ENCODE data around the gene IRF2.
"Not testable (repeated sequence)": the region's sequence is repeated elsewhere in the genome, so short reads cannot be mapped to it uniquely, and the experiment has no call there.

Gene IRF2

GRCh38 chr4:184361443-184361842 lies 112.9 kb downstream of the IRF2 start:
- DNase-seq: no peak

DNA sequence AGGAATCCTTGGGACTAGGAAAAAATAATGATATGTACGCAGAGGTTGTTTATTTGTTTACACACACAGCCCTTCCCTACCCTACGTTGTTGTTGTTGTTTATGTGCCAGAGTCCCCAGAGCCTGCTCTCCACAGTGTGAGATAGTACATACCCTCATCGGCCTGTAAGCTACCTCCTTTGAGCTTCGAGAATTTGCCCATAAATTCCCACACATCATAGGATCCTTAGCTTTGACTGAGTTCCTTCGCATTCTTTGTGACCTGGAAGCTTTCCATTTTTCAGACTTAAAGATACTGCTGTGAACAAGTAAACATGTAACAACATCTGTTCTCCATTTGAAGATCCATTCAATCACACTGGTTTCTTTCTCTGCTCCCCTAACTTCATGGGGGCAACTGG lies 114.5 kb downstream of the IRF2 start:
- no peak for DNase-seq

DNA sequence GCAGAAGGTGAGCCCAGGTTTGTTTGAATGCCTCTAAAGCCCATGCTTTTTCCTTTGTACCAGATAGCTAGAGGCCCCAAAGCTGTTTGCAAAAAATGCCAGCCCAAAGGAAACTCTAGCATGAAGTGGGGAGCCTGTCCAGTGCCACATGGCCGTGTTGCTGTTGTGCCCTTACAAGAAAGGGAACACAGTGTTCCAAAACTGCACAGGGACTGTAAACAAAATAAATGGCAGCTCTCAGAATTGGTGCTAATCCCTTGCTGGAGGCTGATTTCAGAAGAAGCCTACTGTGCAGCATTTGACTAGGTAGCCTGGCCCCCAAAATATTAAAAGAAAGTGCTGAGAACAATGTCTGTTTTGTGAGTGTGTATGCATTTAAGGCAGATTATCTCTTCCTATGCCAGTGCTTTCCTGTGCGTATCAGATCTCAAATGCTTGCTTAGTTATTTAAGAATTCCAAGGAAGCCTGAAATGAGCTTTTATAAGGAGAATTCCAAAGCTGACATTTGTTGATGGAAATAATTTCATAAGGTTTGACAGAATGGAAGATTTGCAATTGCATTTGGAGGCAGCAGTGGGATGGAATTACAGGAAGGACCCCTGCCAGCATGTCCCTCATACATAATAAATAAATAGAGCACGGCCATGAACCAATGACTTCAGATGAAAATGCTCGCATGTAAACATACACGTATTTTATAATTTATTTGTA lies 115.7 kb downstream of the IRF2 start:
- no peak for DNase-seq

DNA sequence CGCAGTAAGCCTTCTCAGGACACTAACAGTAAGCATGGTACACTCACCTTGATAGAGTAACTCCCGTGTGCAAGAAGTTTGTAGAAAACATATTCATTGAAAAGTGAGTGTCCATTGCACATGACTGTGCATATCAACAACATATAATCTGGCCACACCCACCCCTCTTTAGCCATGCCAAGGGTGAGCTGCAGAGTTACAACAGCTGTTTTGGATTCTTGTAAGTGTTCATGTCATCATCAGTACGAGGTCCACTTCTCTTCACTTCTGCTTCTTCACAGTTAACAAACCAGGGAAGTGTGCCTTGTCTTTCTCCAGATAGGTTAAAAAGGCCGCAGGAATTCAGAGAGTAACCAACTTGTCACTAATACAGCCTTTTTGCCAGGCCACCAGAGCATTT lies 116.6 kb downstream of the IRF2 start:
- DNase-seq: no peak

DNA sequence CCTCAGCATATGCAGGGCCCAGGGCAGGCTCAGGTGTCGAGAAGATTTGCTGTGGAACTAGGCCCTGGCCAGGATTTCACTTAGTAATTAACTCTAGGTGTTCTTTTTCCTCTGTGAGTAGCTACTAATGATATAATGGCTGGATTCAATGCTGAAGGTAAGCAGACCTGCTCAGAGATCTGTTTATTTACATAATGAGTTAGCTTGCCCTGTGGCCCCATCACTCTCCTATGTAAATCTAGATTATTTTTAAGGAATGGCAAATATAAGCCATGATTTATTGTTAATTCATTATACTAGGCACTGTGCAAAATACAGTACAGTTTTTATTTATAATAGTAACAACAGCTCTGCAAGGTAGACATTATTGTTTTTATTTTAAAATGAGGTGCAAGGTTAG lies 117.2 kb downstream of the IRF2 start:
- DNase-seq: no peak

DNA sequence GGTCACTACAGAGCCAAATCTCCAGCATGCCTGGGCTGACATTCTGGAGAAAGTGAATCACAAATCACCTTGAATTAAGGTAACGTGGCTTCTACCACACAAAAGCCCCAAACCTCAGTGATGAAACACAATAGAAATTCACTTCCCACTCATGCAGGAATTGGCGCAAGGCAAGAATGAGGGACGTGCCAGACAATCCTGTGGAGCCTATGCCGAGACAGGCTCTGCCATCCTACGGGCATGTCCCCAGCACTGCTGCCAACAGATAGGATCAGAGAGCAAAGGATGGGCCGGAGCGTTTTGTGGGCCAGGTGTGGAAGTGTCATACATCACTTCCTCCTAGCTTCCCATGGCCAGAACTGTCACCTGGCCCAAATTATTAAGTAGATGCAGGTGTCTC lies 118.0 kb downstream of the IRF2 start:
- no peak for DNase-seq

GRCh38 chr4:184355857-184356256 lies 118.5 kb downstream of the IRF2 start:
- DNase-seq: no peak

- DNase-seq: peak; percentile 93
Measured at GRCh38 chr4:184355111-184355604, 119.2 kb downstream of the IRF2 start.

- DNase-seq: no peak
Measured at GRCh38 chr4:184352891-184353290, 121.5 kb downstream of the IRF2 start.

DNA sequence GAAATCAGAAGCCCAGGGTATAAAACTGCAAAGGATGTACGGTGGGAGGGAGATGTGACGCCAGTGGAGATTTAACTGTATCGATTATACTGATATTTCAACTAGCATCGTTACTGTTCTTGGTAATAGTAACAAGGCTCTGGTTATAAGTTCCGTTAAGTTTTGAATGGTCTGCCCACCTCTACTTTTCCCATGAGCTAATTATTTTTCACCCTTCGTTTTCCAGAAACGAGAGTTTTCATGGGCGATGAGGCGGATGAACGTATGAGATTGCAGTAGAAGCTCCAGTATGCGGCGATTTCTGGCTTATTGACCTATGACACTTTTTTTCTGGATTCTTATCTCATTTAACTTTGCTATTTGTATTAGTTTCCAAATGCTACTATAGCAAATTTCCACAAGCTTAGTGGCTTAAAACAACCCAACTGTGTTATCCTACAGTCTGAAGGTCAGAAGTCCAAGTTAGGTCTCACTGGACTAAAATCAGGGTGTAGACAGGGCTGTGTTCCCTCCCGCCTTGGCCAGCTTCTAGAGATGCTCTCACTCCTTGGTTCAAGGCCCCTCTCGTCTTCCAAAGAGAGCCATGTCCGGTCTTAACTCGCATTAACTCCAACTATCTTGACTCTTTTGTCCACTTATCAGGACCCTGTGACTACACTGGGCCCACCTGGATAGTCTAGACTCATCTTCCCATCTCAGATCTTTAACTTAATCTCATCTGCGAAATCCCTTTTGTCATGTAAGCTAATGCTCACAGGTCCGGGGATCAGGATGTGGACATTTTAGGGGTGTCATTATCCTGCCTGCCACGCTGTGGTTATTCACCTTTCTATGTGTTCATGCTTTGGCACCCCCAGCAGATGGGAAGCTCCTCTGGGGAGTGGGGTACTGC lies 122.5 kb downstream of the IRF2 start:
- no peak for DNase-seq

- DNase-seq: no peak
Measured at GRCh38 chr4:184350964-184351363, 123.4 kb downstream of the IRF2 start.

DNA sequence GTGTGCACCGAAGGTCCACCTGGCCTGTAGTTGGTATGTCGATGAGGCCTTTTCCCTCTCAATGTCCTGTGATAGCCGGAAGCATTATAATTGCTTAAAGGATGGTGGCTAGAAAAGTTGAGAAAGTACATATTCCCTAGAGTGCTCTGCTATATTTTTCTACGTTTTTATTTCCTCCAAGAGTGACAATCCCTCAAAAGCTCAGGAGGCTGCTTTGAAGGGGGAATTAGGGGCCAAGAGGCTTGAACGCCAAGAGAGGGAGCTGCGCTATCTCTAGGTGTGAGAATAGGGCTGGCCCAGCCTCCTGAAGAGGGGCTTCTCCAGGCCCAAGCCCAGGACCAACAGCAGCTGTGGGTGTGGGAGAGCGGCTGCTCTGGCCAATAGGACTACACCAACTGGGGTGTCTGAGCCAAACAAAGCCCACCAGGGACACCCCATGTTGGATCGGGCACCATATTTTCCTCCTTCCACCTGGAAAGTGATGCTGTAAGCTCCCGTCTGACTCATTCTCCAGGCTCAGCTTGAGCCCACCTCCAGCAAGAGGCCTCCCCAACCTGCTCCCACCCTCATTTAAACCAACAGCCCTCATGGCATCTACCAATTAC lies 124.0 kb downstream of the IRF2 start:
- no peak for DNase-seq

DNA sequence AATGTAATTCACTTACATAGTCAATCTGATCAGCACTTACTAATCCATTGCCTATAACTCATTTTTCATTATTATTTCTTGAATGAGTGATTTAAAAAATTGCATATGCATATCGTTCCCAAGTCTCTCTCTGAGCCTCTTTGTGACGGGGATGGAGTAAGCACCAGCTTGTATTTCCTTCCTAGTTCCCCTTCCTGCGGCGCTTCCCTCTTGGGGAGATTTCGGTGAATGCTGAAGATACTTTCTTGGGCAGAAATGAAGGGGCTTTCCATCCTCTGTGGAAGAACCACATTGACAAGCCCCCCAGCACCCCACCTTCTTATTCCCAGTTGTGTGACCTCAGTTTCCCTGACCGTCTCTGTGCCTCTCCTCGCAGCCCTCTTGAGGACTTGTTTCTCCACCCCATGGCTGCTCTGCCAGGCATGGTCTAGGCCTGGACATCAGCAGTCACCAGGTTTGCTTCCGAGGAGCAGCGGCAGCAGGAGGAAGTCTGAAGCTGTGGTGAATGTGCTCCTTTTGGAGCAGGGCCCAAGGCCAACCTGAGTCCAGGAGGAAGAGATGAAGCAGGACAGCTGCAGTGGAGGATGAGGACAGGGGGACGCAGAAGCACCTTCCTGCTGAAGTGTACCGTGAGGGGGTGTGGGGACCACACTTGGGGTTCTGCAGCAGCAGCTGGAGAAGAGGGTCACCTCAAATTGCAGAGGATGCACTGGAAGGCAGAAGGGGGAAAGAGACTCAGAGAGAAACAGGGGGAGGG lies 124.9 kb downstream of the IRF2 start:
- DNase-seq: no peak

DNA sequence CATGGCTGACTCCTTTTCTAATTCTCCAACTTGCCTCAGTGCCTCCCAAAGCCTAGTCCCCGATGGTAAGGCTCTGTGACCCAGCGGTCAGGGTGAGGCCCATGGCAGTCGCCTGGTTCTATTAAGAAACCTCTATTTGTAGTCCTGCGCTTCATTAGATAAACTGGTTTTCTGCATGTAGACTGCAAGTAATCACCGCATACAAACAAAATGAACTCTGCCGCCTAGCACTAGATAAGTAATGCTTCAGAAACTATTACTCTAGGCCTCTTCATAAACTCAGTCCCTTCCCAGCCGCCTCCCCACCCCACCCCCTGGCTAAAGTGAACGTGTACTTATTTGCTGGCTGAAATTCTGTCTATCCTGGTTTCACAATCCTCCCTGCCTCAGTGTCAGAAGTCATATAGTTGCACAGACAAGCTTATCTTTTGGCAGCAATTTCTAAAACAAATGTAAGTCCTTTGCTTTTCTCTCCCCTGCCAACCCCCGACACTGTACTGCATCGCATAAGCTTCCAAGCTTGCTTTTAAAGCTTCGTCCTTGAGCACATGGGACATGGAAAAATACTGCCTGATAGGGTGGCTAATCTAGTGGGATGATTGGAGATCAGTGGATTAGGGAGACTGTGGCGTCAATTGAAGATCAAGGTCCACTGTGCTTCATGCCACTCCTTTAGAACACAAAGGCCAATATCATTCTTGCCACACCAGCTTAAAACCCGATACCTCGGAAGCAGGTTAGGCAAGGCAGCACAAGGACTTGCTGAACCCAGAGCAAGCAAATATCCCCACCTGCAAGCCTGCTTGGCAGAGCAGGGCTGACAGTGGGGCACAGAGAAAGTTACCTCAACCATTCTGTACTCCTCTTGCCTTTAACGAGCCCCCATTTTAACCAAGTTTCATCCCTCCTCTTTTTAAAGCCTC lies 125.8 kb downstream of the IRF2 start:
- DNase-seq: no peak

GRCh38 chr4:184347251-184348239 lies 126.8 kb downstream of the IRF2 start:
- DNase-seq: peak; percentile 63

DNA sequence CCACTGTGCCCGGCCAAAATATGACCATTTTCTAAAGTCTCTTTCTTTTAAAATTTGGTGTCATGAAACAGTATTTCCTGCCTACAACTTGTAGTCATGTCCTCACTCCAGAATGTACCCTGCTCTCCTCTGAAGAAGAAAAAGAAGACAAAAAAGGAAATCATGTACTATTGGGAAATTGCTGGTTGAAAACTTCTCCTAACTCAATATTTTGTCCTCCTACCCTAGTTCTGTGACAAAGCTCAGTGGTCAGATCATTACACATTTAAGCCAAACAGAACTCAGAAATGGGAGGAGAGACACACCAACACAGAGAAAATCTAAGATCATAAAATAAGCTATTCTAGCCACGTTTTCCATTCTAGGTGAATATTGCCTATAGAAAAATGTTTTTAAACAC lies 127.7 kb downstream of the IRF2 start:
- no peak for DNase-seq

DNA sequence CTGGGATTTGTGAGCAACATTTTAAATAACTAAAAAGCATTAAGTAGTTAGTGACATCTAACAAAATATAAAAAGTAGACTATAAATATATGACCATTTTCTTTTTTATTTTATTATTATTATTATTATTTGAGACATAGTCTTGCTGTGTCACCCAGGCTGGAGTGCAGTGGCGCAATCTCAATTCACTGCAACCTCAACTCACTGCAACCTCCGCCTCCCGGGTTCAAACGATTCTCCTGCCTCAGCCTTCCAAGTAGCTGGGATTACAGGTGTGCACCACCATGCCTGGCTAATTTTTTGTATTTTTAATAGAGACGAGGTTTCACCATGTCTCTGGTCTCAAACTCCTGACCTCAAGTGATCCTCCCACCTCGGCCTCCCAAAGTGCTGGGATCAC lies 128.1 kb downstream of the IRF2 start:
- not testable (repeated sequence) for DNase-seq

- peak; percentile 37 for DNase-seq
Measured at GRCh38 chr4:184345573-184345922, 128.8 kb downstream of the IRF2 start.

DNA sequence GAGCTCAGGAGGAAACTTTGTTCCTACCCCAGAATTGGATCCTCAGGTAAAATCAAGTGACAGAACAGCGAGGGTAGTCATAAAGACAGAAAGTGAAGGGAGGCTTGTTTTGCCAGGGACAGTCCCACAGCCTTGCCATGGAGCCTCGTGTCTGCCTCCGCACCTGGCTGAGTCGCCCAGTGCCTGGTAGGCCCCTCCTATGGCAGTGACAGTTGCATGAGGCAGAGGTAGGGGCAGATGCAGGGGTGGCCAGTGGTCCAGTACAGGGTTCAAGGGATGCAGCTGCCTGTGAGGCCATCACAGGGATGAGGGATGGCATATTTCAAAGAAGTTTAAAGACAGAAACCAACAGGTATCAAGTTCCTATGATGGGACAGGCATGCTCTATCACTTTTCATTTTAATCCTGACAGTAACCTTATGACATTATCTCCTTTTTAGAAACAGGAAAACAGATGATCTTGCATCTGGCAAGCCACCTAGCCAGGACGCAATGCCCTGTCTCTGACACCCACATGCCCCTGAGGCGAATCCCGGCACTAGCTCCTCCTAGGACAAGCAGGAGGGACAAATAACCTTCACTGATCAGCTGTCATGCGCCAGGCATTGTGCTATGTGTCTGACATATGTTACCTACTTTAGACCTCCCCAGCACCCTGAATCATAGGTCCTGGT lies 129.3 kb downstream of the IRF2 start:
- peak; percentile 65 for DNase-seq

DNA sequence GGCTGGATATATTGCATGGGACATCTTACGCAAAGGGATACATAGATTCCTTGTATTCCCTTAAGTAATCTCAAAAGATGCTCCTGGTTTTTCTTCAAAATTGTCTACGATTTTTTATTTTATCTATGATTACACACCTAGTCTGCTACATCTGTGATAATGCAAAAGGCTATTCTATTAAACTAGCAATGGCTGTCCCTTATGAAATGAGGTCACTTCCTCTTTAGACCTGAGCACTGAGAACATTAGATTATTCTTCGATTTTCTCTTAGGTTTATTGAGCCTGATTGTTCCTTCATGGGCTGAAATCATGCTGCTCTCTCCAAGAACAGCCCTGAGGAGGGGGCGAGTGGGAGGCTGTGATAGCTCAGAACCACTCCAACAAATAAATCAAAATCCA lies 129.9 kb downstream of the IRF2 start:
- no peak for DNase-seq

Measured in RPMI8226 (cell line).